HS-27A (cell line): ENCODE measurements around the gene FAM24A.
"Not testable (repeated sequence)": the region's sequence is repeated elsewhere in the genome, so short reads cannot be mapped to it uniquely, and the experiment has no call there.

Experiments
- DNase-seq: peaks from one replicate; pipeline ENCODE4 v3.0.0-alpha.2; 2012; ENCODE audit warnings: low read depth, missing footprints

The FAM24A gene

DNA sequence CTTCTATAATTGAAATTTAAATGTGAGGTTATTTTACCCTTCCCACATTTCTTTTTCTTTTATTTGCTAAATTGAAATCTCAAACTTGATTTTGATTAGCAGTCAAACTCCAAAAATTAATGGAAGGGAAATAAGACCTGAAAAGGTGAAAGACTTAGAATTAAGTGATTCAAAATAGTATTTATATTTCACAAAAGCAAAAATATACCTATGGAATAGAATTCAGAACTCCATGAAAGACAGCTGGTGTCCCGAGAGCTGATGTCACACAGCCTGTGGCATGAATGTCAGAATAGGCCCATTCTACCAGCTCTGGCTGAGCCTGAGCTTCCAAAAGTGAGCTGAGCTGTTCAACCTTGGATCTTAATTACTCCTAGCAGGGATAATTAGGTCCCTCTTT lies at the start of gene FAM24A:
TSS of gene FAM24A (plus strand) at position 301 of the 400 bp plus-strand sequence. CDS start 1,025 bp downstream, outside the sequence.
- DNase-seq: no peak

DNA sequence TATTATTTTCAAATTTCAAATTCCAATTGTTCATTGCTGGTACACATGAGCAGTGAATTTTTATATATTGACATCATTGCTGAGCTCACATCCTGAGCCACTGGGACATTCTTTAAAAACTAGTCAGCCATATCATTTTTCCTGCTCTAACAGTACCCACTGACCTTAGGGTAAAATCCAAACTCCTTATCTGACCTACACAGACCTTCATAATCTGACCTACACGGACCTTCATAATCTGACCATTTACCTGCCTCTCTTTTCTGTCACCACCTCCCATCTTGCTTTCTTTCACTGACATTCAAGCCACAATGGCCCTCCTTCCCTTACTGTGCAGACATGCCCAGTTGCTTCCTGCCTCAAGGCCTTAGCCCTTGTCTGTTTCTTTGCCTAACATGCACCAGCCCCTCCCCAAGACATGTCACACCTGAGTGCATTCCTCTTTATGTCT lies 48.7 kb upstream of the FAM24A start:
- DNase-seq: no peak

- DNase-seq: no peak
These were observed 46.9 kb upstream of the FAM24A start for GRCh38 chr10:122863216-122864193.

GRCh38 chr10:122864194-122864592 lies 46.2 kb upstream of the FAM24A start:
- no peak for DNase-seq

GRCh38 chr10:122864901-122865300 lies 45.5 kb upstream of the FAM24A start:
- no peak for DNase-seq

DNA sequence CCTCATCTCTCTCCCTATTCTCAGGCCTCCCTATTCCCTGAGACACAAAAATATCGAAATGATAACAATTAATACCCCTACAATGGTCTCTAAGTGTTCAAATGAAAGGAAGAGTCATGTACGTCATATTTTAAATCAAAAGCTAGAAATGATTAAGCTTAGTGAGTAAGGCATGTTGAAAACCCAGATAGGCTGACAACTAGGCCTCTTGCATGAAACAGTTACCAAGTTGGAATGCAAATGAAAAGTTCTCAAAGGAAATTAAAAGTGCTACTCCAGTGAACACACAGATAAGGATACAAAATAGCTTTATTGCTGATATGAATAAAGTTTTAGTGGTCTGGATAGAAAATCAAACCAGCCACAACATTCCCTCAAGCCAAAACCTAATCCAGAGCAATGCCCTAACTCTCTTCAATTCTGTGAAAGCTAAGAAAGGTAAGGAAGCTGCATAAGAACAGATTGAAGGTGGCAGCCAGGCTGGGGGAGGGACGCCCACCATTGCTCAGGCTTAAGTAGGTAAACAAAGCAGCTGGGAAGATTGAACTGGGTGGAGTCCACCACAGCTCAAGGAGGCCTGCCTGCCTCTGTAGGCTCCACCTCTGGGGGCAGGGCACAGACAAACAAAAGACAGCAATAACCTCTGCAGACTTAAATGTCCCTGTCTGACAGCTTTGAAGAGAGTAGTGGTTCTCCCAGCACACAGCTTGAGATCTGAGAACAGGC lies 43.5 kb upstream of the FAM24A start:
- DNase-seq: not testable (repeated sequence)

- DNase-seq: not testable (repeated sequence)
These were observed 41.6 kb upstream of the FAM24A start for GRCh38 chr10:122868768-122869167.

DNA sequence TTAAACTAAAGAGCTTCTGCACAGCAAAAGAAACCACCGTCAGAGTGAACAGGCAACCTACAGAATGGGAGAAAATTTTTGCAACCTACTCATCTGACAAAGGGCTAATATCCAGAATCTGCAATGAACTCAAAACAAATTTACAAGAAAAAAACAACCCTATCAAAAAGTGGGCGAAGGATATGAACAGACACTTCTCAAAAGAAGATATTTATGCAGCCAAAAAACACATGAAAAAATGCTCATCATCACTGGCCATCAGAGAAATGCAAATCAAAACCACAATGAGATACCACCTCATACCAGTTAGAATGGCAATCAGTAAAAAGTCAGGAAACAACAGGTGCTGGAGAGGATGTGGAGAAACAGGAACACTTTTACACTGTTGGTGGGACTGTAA lies 38.5 kb upstream of the FAM24A start:
- DNase-seq: not testable (repeated sequence)

GRCh38 chr10:122875843-122876466 lies 34.5 kb upstream of the FAM24A start:
- DNase-seq: no peak

GRCh38 chr10:122876467-122876855 lies 33.9 kb upstream of the FAM24A start:
- DNase-seq: no peak

DNA sequence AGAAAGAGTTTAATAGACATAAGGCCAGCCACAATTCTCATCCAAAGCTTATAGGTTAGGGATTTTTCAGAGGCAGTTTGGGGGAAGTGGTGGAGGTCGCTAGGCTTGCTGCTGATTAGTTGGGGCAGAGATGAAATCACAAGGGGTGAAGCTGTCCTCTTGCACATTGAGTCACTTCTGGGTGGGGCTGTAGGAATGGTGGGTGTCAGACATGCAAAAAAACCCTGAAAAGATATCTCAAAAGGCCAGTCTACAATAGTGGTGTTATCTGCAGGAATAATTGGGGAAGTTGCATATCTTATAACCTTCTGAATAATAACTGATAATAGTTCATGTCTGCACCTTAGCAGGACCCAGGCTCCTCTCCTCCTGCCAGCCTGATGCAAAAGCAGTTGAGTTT lies 33.1 kb upstream of the FAM24A start:
- DNase-seq: no peak

GRCh38 chr10:122878799-122879338 lies 31.5 kb upstream of the FAM24A start:
- DNase-seq: no peak

DNA sequence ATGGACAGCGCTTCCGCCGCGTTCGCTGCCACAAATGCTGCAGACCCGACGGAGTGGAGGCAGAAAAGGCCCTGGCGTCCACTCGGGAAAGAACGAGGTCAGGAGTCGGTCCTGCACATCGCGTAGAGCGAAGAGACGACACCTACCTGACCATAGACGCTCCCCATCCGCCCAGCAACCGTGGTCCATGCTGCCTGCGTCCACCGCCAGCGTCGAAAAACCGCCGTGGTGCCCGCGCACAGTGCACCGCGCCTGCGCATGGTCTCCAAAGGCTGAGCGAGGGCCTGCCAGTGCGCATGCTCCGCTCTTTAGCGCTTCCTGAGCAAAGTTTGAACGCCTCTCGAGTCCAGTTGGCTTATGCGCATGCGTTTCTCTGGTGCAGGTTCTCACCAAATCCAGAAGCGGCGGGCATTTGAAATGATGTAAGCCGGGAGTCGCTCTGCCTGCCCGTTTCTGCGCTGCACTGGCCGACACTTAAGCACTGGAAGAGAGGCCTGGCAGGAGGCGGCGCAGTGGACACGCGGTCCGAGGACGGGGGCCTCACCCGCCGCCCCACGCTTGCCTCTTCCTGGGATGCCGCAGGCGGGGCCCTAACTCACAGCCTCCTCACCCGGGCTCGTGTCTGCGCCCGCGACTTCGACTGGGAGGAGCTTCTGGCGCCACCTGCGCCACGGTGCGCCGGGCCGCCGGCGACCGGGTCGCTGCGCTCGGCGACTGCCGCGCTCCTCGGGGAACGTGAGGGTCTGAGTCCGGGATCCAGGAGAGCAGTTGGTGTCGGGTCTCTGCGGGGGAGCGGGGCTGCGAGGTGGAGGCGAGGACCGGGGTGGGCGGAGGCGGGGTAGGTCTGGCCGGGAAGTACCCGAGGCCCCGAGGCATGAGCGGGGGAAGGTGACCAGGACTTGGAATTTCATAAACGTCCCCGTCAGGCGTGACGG lies 30.8 kb upstream of the FAM24A start, which contains the start of gene FAM24B:
TSS of gene FAM24B (minus strand) at position 243 of the 935 bp plus-strand sequence. CDS start 29,066 bp downstream, outside the sequence.
- DNase-seq: peak; percentile 90

DNA sequence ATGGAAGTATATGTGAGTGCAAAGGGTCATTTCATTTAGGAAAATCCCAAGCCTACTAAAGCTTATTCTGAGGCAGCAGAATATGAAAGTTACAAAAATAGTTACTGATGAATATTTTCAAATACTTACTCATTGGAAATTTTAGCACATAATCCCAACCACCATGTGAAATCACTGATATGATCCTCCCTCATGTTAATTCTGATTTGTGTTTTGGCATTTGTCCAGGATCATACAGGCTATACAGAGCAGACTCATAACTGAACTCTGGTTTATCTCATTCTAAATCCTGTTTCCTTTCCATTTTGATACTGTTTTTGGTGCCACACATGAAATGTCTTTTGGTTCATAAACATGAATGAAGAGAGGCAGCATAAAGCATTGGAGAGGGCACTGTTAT lies 27.6 kb upstream of the FAM24A start:
- DNase-seq: no peak

GRCh38 chr10:122884166-122884565 lies 26.2 kb upstream of the FAM24A start:
- DNase-seq: no peak

DNA sequence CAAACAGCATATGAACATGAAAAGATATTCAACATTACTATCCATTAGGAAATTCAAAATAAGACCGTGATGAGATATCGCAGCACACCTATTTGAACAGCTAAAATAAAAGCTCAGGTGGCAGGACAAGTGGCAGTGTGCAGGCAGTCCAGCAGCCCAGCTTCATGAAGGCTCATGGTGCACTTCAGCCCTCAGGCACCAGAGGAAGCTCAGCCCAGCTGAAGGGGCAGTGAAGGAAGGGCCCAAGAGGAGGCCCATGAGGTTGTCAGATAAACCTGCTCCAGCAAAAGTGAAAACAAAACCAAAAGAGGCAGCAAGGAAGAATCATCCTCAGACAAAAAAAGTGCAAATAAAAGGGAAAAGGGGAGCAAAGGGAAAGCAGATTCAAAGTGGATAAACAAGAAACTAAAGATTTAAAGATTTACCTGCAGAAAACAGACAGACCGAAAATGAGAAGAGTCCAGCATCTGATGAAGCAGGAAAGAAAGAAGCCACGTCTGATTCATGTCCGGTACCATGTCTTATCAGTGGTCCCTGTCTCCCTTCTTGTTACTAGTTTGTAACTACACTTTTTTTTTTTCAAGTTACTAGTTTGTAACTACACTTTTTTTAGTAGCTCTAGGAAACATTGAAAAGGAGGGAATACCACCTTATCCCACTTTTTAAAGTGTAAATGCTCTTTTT lies 16.0 kb upstream of the FAM24A start:
- no peak for DNase-seq

GRCh38 chr10:122903861-122904260 lies 6.5 kb upstream of the FAM24A start:
- not testable (repeated sequence) for DNase-seq

DNA sequence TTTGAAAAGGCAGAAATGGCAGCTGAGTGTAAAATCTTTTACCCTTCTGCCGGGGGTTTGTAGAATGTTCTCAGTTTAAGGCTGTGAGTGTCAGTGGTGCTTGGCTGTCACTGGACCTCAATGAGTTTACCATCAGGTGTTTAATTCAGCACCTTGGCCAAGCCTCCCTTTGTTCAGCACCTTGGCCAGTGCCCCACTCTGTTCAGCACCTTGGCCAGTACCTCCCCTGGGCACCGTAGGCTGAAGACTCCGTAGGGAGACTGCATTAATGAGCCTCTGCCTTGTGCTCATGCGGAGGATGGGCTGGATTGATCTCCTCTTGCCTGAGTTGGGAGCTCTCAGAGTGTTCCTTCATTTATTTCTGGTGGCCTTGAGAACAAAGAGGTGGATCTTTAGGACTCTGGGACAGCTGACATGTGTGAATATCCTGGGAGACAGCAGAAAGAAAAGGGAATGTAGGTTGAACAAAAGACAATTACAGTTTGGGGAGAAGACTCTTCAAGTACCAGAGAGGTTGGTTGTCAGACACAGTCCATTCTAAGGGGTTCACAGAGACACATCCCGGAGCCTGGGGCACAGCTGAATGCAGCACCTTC lies 1.6 kb downstream of the FAM24A start:
- peak; percentile 1 for DNase-seq

- no peak for DNase-seq
These were observed 5.3 kb downstream of the FAM24A start for GRCh38 chr10:122915700-122916099.

- DNase-seq: no peak
These were observed 19.7 kb downstream of the FAM24A start for GRCh38 chr10:122930140-122930539.
